T-cell (primary cell): ENCODE measurements around the gene HAGHL. TPM values are rescaled to one million over a fixed set of nuclear protein-coding genes. Genes with fewer than 3 reads are reported as not detected.

Experiments
- ATAC-seq, 4 experiments: fragments of 200-7000 bp in 3 of 4; fragments of 150-1000 bp in 1 of 4; cut with Tn5 transposase; replicated peaks in 1 of 4; 1 replicate in 3 of 4; 2 replicates in 1 of 4; pipeline ENCODE4 v1.10.0; 2021; ENCODE audit warnings: moderate library complexity in 3 of 4, mild to moderate bottlenecking in 2 of 4, moderate number of reproducible peaks in 1 of 4
- CTCF ChIA-PET, 2 donors: fragments of 300-600 bp; sonication (Branson Sonifier 250); formaldehyde crosslinking; loops; one replicate each; lab custom pipeline; 2022; ENCODE audit warnings: antibody characterized with exemption in 2 of 2; lab: Charles Lee
- POLR2A ChIA-PET, 2 donors: fragments of 300-600 bp; sonication (Branson Sonifier 250); formaldehyde crosslinking; loops; one replicate each; lab custom pipeline; 2022; ENCODE audit warnings: antibody characterized with exemption in 2 of 2; lab: Charles Lee
- DNase-seq, 35 experiments: peaks; one replicate each; pipeline versions ENCODE4 v3.0.0 to v3.0.0-alpha.2; 2013 to 2023
- H3K27ac ChIP-seq: one replicate; pipeline ENCODE4 v1.5.1; 2013; ENCODE audit warnings: low read length
- H3K27me3 ChIP-seq, 2 experiments: replicated peaks in 1 of 2; 1 replicate in 1 of 2; 2 replicates in 1 of 2; pipeline versions ENCODE4 v1.6.1 to v1.7.0; 2013; ENCODE audit warnings: low read length in 1 of 2, mixed read lengths in 1 of 2; ENCODE audit not compliant: control insufficient read depth in 2 of 2, insufficient read depth in 2 of 2; ENCODE audit errors: extremely low read depth in 1 of 2
- H3K36me3 ChIP-seq, 2 donors: 1 replicate in 1 of 2; 2 replicates in 1 of 2; pipeline versions ENCODE4 v1.6.1 to v1.7.0; 2013; ENCODE audit warnings: low read length in 1 of 2; ENCODE audit not compliant: control insufficient read depth in 2 of 2, insufficient read depth in 1 of 2; ENCODE audit errors: extremely low read depth in 1 of 2
- H3K4me1 ChIP-seq, 2 experiments: 1 replicate in 1 of 2; 2 replicates in 1 of 2; pipeline versions ENCODE4 v1.6.1 to v1.7.0; 2013; ENCODE audit warnings: low read length in 2 of 2, mixed read lengths in 1 of 2; ENCODE audit not compliant: insufficient read depth in 2 of 2, control insufficient read depth in 1 of 2; ENCODE audit errors: extremely low read depth in 1 of 2
- H3K4me3 ChIP-seq, 2 donors: 1 replicate in 1 of 2; 2 replicates in 1 of 2; pipeline versions ENCODE4 v1.5.1 to v1.7.0; 2013; ENCODE audit warnings: mild to moderate bottlenecking in 2 of 2, low read length in 1 of 2, moderate library complexity in 1 of 2; ENCODE audit not compliant: control insufficient read depth in 1 of 2; ENCODE audit errors: extremely low read depth in 1 of 2
- H3K9me3 ChIP-seq: 2 replicates; pipeline ENCODE4 v1.7.0; 2013
- H3K27ac Mint-ChIP-seq, 2 donors: one replicate each; pipeline ENCODE4 v1.8.0; 2020 to 2021; ENCODE audit warnings: mild to moderate bottlenecking in 2 of 2, mixed read lengths in 2 of 2
- H3K27me3 Mint-ChIP-seq, 2 donors: one replicate each; pipeline ENCODE4 v1.8.0; 2021 to 2022; ENCODE audit warnings: mixed read lengths in 2 of 2
- H3K36me3 Mint-ChIP-seq: one replicate; pipeline ENCODE4 v1.8.0; 2021; ENCODE audit warnings: mixed read lengths
- H3K4me1 Mint-ChIP-seq, 3 donors: one replicate each; pipeline ENCODE4 v1.8.0; 2020 to 2022; ENCODE audit warnings: mixed read lengths in 3 of 3, mild to moderate bottlenecking in 1 of 3
- H3K4me3 Mint-ChIP-seq, 3 donors: one replicate each; pipeline ENCODE4 v1.8.0; 2020 to 2022; ENCODE audit warnings: mild to moderate bottlenecking in 3 of 3, mixed read lengths in 3 of 3, moderate library complexity in 3 of 3
- H3K9me3 Mint-ChIP-seq, 3 donors: one replicate each; pipeline ENCODE4 v1.8.0; 2020 to 2022; ENCODE audit warnings: mixed read lengths in 3 of 3
- WGBS: methylation state at CpG from one replicate; pipeline ENCODE4 v1.1.5; 2013; ENCODE audit warnings: missing lambda C conversion rate; ENCODE audit not compliant: insufficient coverage; 5-methylcytosine and 5-hydroxymethylcytosine counted together
- total RNA-seq, 35 experiments: library from RNA in 6 of 35; stranded (reverse) in 6 of 35; fragments of 120-200 nt in 1 of 35; gene quantifications; one replicate each; pipeline versions ENCODE4 v1.2.1 to v1.2.4 and lab custom pipeline; 2013 to 2026

The HAGHL gene
- total RNA-seq, 5 donors from 2014 or later (not counting 1 experiment from before 2014, with no cell fraction given): 9.9 to 50.1 (median 31.6) TPM

GRCh38 chr16:718389-718788 lies 8.5 kb upstream of the HAGHL start:
- Mint-ChIP-seq H3K4me3 (peak overlapping the region in 1 of 3 donors; percentile 83), H3K27me3 (peaks cover 3 to 4% of the 10 kb centered on the region in 2 donors), H3K4me1 (peaks cover 20 to 33% (median 27%) of the 10 kb centered on the region in 3 donors), H3K27ac (no peak overlapping the region), H3K36me3 (no peaks in the 10 kb centered on the region), H3K9me3 (no peaks in the 10 kb centered on the region)
- Histone ChIP-seq H3K4me3 (no peak overlapping the region), H3K9me3 (no peaks in the 10 kb centered on the region), H3K27ac (no peak overlapping the region), H3K27me3 (peaks cover 0 to 32% of the 10 kb centered on the region in 2 experiments), H3K36me3 (no peaks in the 10 kb centered on the region), H3K4me1 (peaks cover 5 to 66% of the 10 kb centered on the region in 2 experiments)
- DNase-seq (no peak), ATAC-seq (no peak)
- POLR2A ChIA-PET: no interaction called here
- WGBS: 94% methylated on average over 3 of the region's 9 CpGs
- CTCF ChIA-PET: no interaction called here

GRCh38 chr16:718922-719321 lies 8.0 kb upstream of the HAGHL start:
- H3K9me3 ChIP-seq: no peaks in the 10 kb centered on the region
- Mint-ChIP-seq H3K27me3 (peaks cover 3 to 4% of the 10 kb centered on the region in 2 donors), H3K9me3 (no peaks in the 10 kb centered on the region), H3K36me3 (no peaks in the 10 kb centered on the region), H3K4me3 (peak overlapping the region in 2 of 3 donors; percentile 52 to 83), H3K27ac (peak overlapping the region in 1 of 2 donors; percentile 56), H3K4me1 (peaks cover 21 to 32% (median 27%) of the 10 kb centered on the region in 3 donors)
- POLR2A ChIA-PET: no interaction called here
- no peak overlapping the region for H3K27ac ChIP-seq
- WGBS: 84% methylated on average over 4 of the region's 6 CpGs
- ATAC-seq (no peak), DNase-seq (no peak)
- H3K27me3 ChIP-seq: peaks cover 0 to 28% of the 10 kb centered on the region in 2 experiments
- H3K4me3 ChIP-seq: no peak overlapping the region
- peaks cover 5 to 68% of the 10 kb centered on the region in 2 experiments for H3K4me1 ChIP-seq
- CTCF ChIA-PET: interaction anchor here in 1 of 2 donors (0.6 kb wide), 1 partner anchor 11 kb away, joined by 4 read pairs; no protein-coding TSS in a partner anchor
- no peaks in the 10 kb centered on the region for H3K36me3 ChIP-seq

- ChIA-PET POLR2A (no interaction called here), CTCF (interaction anchor here in 1 of 2 donors (0.6 to 2.0 kb wide), 3 partner anchors 8 to 367 kb away, joined by 3 to 6 read pairs (median 5); partner anchors contain the start of gene AXIN1)
- Histone ChIP-seq H3K36me3 (no peaks in the 10 kb centered on the region), H3K9me3 (no peaks in the 10 kb centered on the region), H3K27ac (peak overlapping the region; percentile 57), H3K4me1 (peaks cover 5 to 60% of the 10 kb centered on the region in 2 experiments), H3K4me3 (peak overlapping the region; percentile 55 to 70), H3K27me3 (peaks cover 0 to 20% of the 10 kb centered on the region in 2 experiments)
- DNase-seq (peak in 1 of 35 experiments; percentile 33), ATAC-seq (peak in 3 of 4 experiments; percentile 2 to 7 (median 5))
- Mint-ChIP-seq H3K36me3 (no peaks in the 10 kb centered on the region), H3K4me3 (peak overlapping the region; percentile 78 to 83 (median 79)), H3K27ac (peak overlapping the region; percentile 57 to 80), H3K27me3 (peaks cover 3 to 4% of the 10 kb centered on the region in 2 donors), H3K4me1 (peaks cover 21 to 29% (median 27%) of the 10 kb centered on the region in 3 donors), H3K9me3 (no peaks in the 10 kb centered on the region)
- WGBS: 13% methylated on average over 5 of the region's 16 CpGs
Measured at GRCh38 chr16:719815-720446, 7.0 kb upstream of the HAGHL start.

- H3K4me3 Mint-ChIP-seq: peak overlapping the region; percentile 78 to 83 (median 79)
- Histone ChIP-seq H3K27ac (peak overlapping the region; percentile 57), H3K9me3 (no peaks in the 10 kb centered on the region), H3K4me1 (peaks cover 5 to 60% of the 10 kb centered on the region in 2 experiments), H3K27me3 (peaks cover 0 to 20% of the 10 kb centered on the region in 2 experiments), H3K4me3 (peak overlapping the region; percentile 55 to 70), H3K36me3 (no peaks in the 10 kb centered on the region)
- WGBS: under 1% methylated on average over 35 of the region's 38 CpGs
- peak overlapping the region; percentile 39 to 80 for H3K27ac Mint-ChIP-seq
- no peaks in the 10 kb centered on the region for H3K36me3 Mint-ChIP-seq
- POLR2A ChIA-PET: no interaction called here
- DNase-seq (peak in 10 of 35 experiments; percentile 21 to 63 (median 32)), ATAC-seq (peak; percentile 13 to 26 (median 18))
- H3K9me3 Mint-ChIP-seq: no peaks in the 10 kb centered on the region
- peaks cover 3 to 4% of the 10 kb centered on the region in 2 donors for H3K27me3 Mint-ChIP-seq
- H3K4me1 Mint-ChIP-seq: peaks cover 21 to 29% (median 27%) of the 10 kb centered on the region in 3 donors
- CTCF ChIA-PET: interaction anchor here in 1 of 2 donors (0.6 to 2.0 kb wide), 3 partner anchors 8 to 368 kb away, joined by 3 to 6 read pairs (median 5); partner anchors contain the start of gene AXIN1
Measured at GRCh38 chr16:720447-720989, 6.4 kb upstream of the HAGHL start.

- Mint-ChIP-seq H3K4me3 (peak within 1 kb of the TSS; percentile 78 to 83 (median 79)), H3K27me3 (peaks cover 3% of the 10 kb centered on the region in 2 donors), H3K27ac (peak within 1 kb of the TSS; percentile 39 to 80), H3K9me3 (no peaks in the 10 kb centered on the region), H3K4me1 (peaks cover 18 to 27% (median 23%) of the 10 kb centered on the region in 3 donors), H3K36me3 (no peaks in the 10 kb centered on the region)
- ChIA-PET POLR2A (interaction anchor here in 1 of 2 donors (0.6 kb wide), 1 partner anchor 249 kb away, joined by 3 read pairs; no protein-coding TSS in a partner anchor), CTCF (interaction anchor here in 1 of 2 donors (2.0 kb wide), 1 partner anchor 9 kb away, joined by 5 read pairs; no protein-coding TSS in a partner anchor)
- peaks cover 5 to 60% of the 10 kb centered on the region in 2 experiments for H3K4me1 ChIP-seq
- H3K9me3 ChIP-seq: no peaks in the 10 kb centered on the region
- peak; percentile 71 to 80 (median 74) for ATAC-seq
- H3K27ac ChIP-seq: peak within 1 kb of the TSS; percentile 69
- 1% methylated on average over 106 of the region's 106 CpGs for WGBS
- H3K4me3 ChIP-seq: peak within 1 kb of the TSS; percentile 55 to 70
- peak; percentile 44 to 84 (median 61) for DNase-seq
- no peaks in the 10 kb centered on the region for H3K36me3 ChIP-seq
- H3K27me3 ChIP-seq: peaks cover 0 to 16% of the 10 kb centered on the region in 2 experiments
Measured at GRCh38 chr16:720990-721764, 5.7 kb upstream of the HAGHL start, which contains the start of gene ANTKMT. ANTKMT (plus strand) TSS chr16:721146; CDS start chr16:721275, 129 bp downstream.
